ENCODE data around the gene HCK.
A peak's percentile ranks its signal among the peaks of the same experiment; 100 is the strongest.

The HCK gene

GRCh38 chr20:32130352-32130751 is 78.3 kb downstream of the HCK start:
- Histone ChIP-seq H3K4me3 (no peak overlapping the region), H3K9me3 (ENCODE audit: low read depth, low read length) (no peaks in the 10 kb centered on the region), H3K27ac (no peak overlapping the region), H3K9ac (ENCODE audit: insufficient read length) (peak overlapping the region; percentile 17), H3K36me3 (ENCODE audit: insufficient read depth, low read length) (no peaks in the 10 kb centered on the region; the same call in 1 of the 2 replicates)
- DNase-seq (ENCODE audit: low read depth, low spot score): no peak
- TF ChIP-seq FOXP2 (optimal IDR thresholded peaks at IDR 0.05; ENCODE audit: control extremely low read depth, extremely low read length, insufficient read depth) (no peak), POLR2AphosphoS5 (IDR thresholded peaks at IDR 0.05; ENCODE audit: borderline replicate concordance, low read depth, low read length) (no peak), EZH2 (IDR thresholded peaks at IDR 0.05) (no peak)

GRCh38 chr20:32130965-32131364 is 78.9 kb downstream of the HCK start:
- peaks cover 6% of the 10 kb centered on the region; the same call in 1 of the 2 replicates for H3K36me3 ChIP-seq (ENCODE audit: insufficient read depth, low read length)
- TF ChIP-seq POLR2AphosphoS5 (IDR thresholded peaks at IDR 0.05; ENCODE audit: borderline replicate concordance, low read depth, low read length): no peak
- TF ChIP-seq EZH2 (IDR thresholded peaks at IDR 0.05): no peak
- no peak overlapping the region for H3K4me3 ChIP-seq
- no peak overlapping the region for H3K27ac ChIP-seq
- no peak for DNase-seq (ENCODE audit: low read depth, low spot score)
- H3K9ac ChIP-seq (ENCODE audit: insufficient read length): no peak overlapping the region
- no peaks in the 10 kb centered on the region for H3K9me3 ChIP-seq (ENCODE audit: low read depth, low read length)

- H3K9me3 ChIP-seq (ENCODE audit: low read depth, low read length): no peaks in the 10 kb centered on the region
- H3K9ac ChIP-seq (ENCODE audit: insufficient read length): no peak overlapping the region
- H3K36me3 ChIP-seq (ENCODE audit: insufficient read depth, low read length): peaks cover 25% of the 10 kb centered on the region; the same call in 1 of the 2 replicates
- TF ChIP-seq EZH2 (IDR thresholded peaks at IDR 0.05) (no peak), FOXP2 (optimal IDR thresholded peaks at IDR 0.05; ENCODE audit: control extremely low read depth, extremely low read length, insufficient read depth) (no peak), POLR2AphosphoS5 (IDR thresholded peaks at IDR 0.05; ENCODE audit: borderline replicate concordance, low read depth, low read length) (no peak)
- DNase-seq (ENCODE audit: low read depth, low spot score): no peak
- H3K27ac ChIP-seq: no peak overlapping the region
- no peak overlapping the region for H3K4me3 ChIP-seq
These were observed 81.0 kb downstream of the HCK start for GRCh38 chr20:32132911-32133549.

GRCh38 chr20:32134026-32134425 is 82.0 kb downstream of the HCK start:
- Histone ChIP-seq H3K9me3 (ENCODE audit: low read depth, low read length) (no peaks in the 10 kb centered on the region), H3K4me3 (no peak overlapping the region), H3K27ac (no peak overlapping the region), H3K36me3 (ENCODE audit: insufficient read depth, low read length) (peaks cover 29% of the 10 kb centered on the region; the same call in 1 of the 2 replicates), H3K9ac (ENCODE audit: insufficient read length) (no peak overlapping the region)
- no peak for DNase-seq (ENCODE audit: low read depth, low spot score)
- TF ChIP-seq FOXP2 (optimal IDR thresholded peaks at IDR 0.05; ENCODE audit: control extremely low read depth, extremely low read length, insufficient read depth): no peak
- TF ChIP-seq EZH2 (IDR thresholded peaks at IDR 0.05): no peak
- no peak for TF ChIP-seq POLR2AphosphoS5 (IDR thresholded peaks at IDR 0.05; ENCODE audit: borderline replicate concordance, low read depth, low read length)

- Histone ChIP-seq H3K27ac (no peak overlapping the region), H3K36me3 (ENCODE audit: insufficient read depth, low read length) (peaks cover 45% of the 10 kb centered on the region), H3K4me3 (no peak overlapping the region), H3K9ac (ENCODE audit: insufficient read length) (no peak overlapping the region), H3K9me3 (ENCODE audit: low read depth, low read length) (no peaks in the 10 kb centered on the region)
- no peak for TF ChIP-seq POLR2AphosphoS5 (IDR thresholded peaks at IDR 0.05; ENCODE audit: borderline replicate concordance, low read depth, low read length)
- TF ChIP-seq FOXP2 (optimal IDR thresholded peaks at IDR 0.05; ENCODE audit: control extremely low read depth, extremely low read length, insufficient read depth): no peak
- no peak for DNase-seq (ENCODE audit: low read depth, low spot score)
These were observed 84.0 kb downstream of the HCK start for GRCh38 chr20:32135983-32136515.

GRCh38 chr20:32138921-32139320 is 86.9 kb downstream of the HCK start:
- TF ChIP-seq POLR2AphosphoS5 (IDR thresholded peaks at IDR 0.05; ENCODE audit: borderline replicate concordance, low read depth, low read length): no peak
- TF ChIP-seq FOXP2 (optimal IDR thresholded peaks at IDR 0.05; ENCODE audit: control extremely low read depth, extremely low read length, insufficient read depth): no peak
- no peak for TF ChIP-seq EZH2 (IDR thresholded peaks at IDR 0.05)
- H3K36me3 ChIP-seq (ENCODE audit: insufficient read depth, low read length): peaks cover 73% of the 10 kb centered on the region
- no peak overlapping the region for H3K9ac ChIP-seq (ENCODE audit: insufficient read length)
- no peak overlapping the region for H3K27ac ChIP-seq
- no peaks in the 10 kb centered on the region for H3K9me3 ChIP-seq (ENCODE audit: low read depth, low read length)
- H3K4me3 ChIP-seq: no peak overlapping the region
- no peak for DNase-seq (ENCODE audit: low read depth, low spot score)

- H3K36me3 ChIP-seq (ENCODE audit: insufficient read depth, low read length): peaks cover 83% of the 10 kb centered on the region
- no peak overlapping the region for H3K27ac ChIP-seq
- DNase-seq (ENCODE audit: low read depth, low spot score): no peak
These were observed 87.9 kb downstream of the HCK start for GRCh38 chr20:32139947-32140346.

GRCh38 chr20:32140603-32141002 is 88.6 kb downstream of the HCK start:
- H3K4me3 ChIP-seq: no peak overlapping the region

More at GRCh38 chr20:32139947-32140346, 87.9 kb downstream of the HCK start:
- TF ChIP-seq EZH2 (IDR thresholded peaks at IDR 0.05) (no peak), POLR2AphosphoS5 (IDR thresholded peaks at IDR 0.05; ENCODE audit: borderline replicate concordance, low read depth, low read length) (no peak), FOXP2 (optimal IDR thresholded peaks at IDR 0.05; ENCODE audit: control extremely low read depth, extremely low read length, insufficient read depth) (no peak)
- Histone ChIP-seq H3K9ac (ENCODE audit: insufficient read length) (no peak overlapping the region), H3K9me3 (ENCODE audit: low read depth, low read length) (no peaks in the 10 kb centered on the region), H3K4me3 (no peak overlapping the region)

More at GRCh38 chr20:32140603-32141002, 88.6 kb downstream of the HCK start:
- H3K9me3 ChIP-seq (ENCODE audit: low read depth, low read length): no peaks in the 10 kb centered on the region
- DNase-seq (ENCODE audit: low read depth, low spot score): no peak
- no peak overlapping the region for H3K27ac ChIP-seq
- no peak for TF ChIP-seq POLR2AphosphoS5 (IDR thresholded peaks at IDR 0.05; ENCODE audit: borderline replicate concordance, low read depth, low read length)
- H3K9ac ChIP-seq (ENCODE audit: insufficient read length): no peak overlapping the region
- H3K36me3 ChIP-seq (ENCODE audit: insufficient read depth, low read length): peaks cover 88% of the 10 kb centered on the region
